H1 (cell line): ENCODE results near the gene GLO1. TPM values are rescaled to one million over a fixed set of nuclear protein-coding genes. Genes with fewer than 3 reads are reported as not detected.

ENCODE experiments used
- CTCF ChIA-PET: fragments of 300-600 bp; sonication (Branson Sonifier 250); formaldehyde crosslinking; loops from one replicate; lab custom pipeline; 2021; ENCODE audit not compliant: partially characterized antibody; lab: Charles Lee
- POLR2A ChIA-PET: fragments of 300-600 bp; sonication (Branson Sonifier 250); formaldehyde crosslinking; loops from one replicate; lab custom pipeline; 2021; ENCODE audit warnings: inconsistent platforms; ENCODE audit not compliant: partially characterized antibody; lab: Charles Lee
- DNase-seq, 2 experiments: peaks; one replicate each; pipeline versions ENCODE4 v3.0.0 to v3.0.0-alpha.2; 2010 to 2022; ENCODE audit warnings: low spot score in 2 of 2, low read depth in 1 of 2, mixed read lengths in 1 of 2
- FAIRE-seq: peaks from 2 replicates; lab custom pipeline; 2011; peaks lifted over from hg19 to GRCh38; lab: Jason Lieb, UNC
- H2AFZ ChIP-seq: 2 replicates; pipeline ENCODE4 v1.8.1; 2012; ENCODE audit warnings: low read length, inconsistent platforms
- H2AK5ac ChIP-seq: 2 replicates; pipeline ENCODE4 v1.6.1; 2013; ENCODE audit warnings: low read depth, low read length
- H2BK120ac ChIP-seq: replicated peaks from 2 replicates; pipeline ENCODE3; 2013; ENCODE audit warnings: low read depth, low read length, inconsistent platforms
- H2BK12ac ChIP-seq: 2 replicates; pipeline ENCODE4 v1.6.1; 2013; ENCODE audit warnings: low read depth, low read length
- H2BK15ac ChIP-seq: 2 replicates; pipeline ENCODE4 v1.6.1; 2013; ENCODE audit warnings: low read length
- H2BK20ac ChIP-seq: 2 replicates; pipeline ENCODE4 v1.6.1; 2013; ENCODE audit warnings: low read length
- H2BK5ac ChIP-seq: 2 replicates; pipeline ENCODE4 v1.6.1; 2013; ENCODE audit warnings: low read depth, low read length
- H3K14ac ChIP-seq: 2 replicates; pipeline ENCODE4 v1.6.1; 2013; ENCODE audit warnings: inconsistent platforms; ENCODE audit not compliant: insufficient read length
- H3K18ac ChIP-seq: 2 replicates; pipeline ENCODE4 v1.6.1; 2013; ENCODE audit warnings: low read length; ENCODE audit errors: extremely low read depth
- H3K23ac ChIP-seq: 2 replicates; pipeline ENCODE4 v1.6.1; 2013; ENCODE audit warnings: inconsistent platforms; ENCODE audit not compliant: insufficient read length
- H3K23me2 ChIP-seq: 2 replicates; pipeline ENCODE4 v1.6.1; 2013; ENCODE audit warnings: low read depth, low read length
- H3K27ac ChIP-seq: 2 replicates; pipeline ENCODE4 v1.6.1; 2011; ENCODE audit warnings: low read depth, low read length, inconsistent platforms
- H3K27me3 ChIP-seq, 4 experiments: replicated peaks in 1 of 4; 1 replicate in 1 of 4; 2 replicates in 3 of 4; pipeline versions ENCODE4 v1.6.1 to v1.8.1; 2011 to 2013; ENCODE audit warnings: low read length in 3 of 4, mild to moderate bottlenecking in 3 of 4, inconsistent platforms in 2 of 4, mixed read lengths in 2 of 4, moderate library complexity in 1 of 4; ENCODE audit not compliant: control insufficient read depth in 3 of 4, insufficient read depth in 3 of 4; ENCODE audit errors: extremely low read depth in 1 of 4
- H3K36me3 ChIP-seq, 4 experiments: 2 replicates each; pipeline versions ENCODE4 v1.6.1 to v1.8.1; 2011 to 2013; ENCODE audit warnings: mild to moderate bottlenecking in 4 of 4, low read length in 3 of 4, moderate library complexity in 2 of 4, control low read depth in 1 of 4, inconsistent platforms in 1 of 4; ENCODE audit not compliant: insufficient read depth in 4 of 4, control insufficient read depth in 2 of 4
- H3K4ac ChIP-seq: replicated peaks from 2 replicates; pipeline ENCODE3; 2013; ENCODE audit warnings: low read length, low read depth, mixed read lengths, inconsistent platforms; ENCODE audit not compliant: insufficient read length
- H3K4me1 ChIP-seq, 4 experiments: replicated peaks in 1 of 4; 1 replicate in 1 of 4; 2 replicates in 3 of 4; pipeline versions ENCODE4 v1.6.1 to v1.8.1; 2011 to 2013; ENCODE audit warnings: low read length in 3 of 4, inconsistent platforms in 2 of 4, mixed read lengths in 1 of 4; ENCODE audit not compliant: insufficient read depth in 4 of 4, control insufficient read depth in 3 of 4
- H3K4me2 ChIP-seq, 2 experiments: 2 replicates each; pipeline versions ENCODE4 v1.6.1 to v1.8.1; 2011 to 2013; ENCODE audit warnings: low read depth in 2 of 2, low read length in 2 of 2, control low read depth in 1 of 2, inconsistent platforms in 1 of 2, mild to moderate bottlenecking in 1 of 2; ENCODE audit not compliant: insufficient read depth in 1 of 2
- H3K4me3 ChIP-seq, 4 experiments: fragments of 200-600, 300-600 bp in 1 of 4; sonication (generic), shearing (Covaris generic), sonication (Bioruptor Twin) in 1 of 4; 2 replicates each; pipeline versions ENCODE4 v1.5.1 to v1.8.1; 2011 to 2016; ENCODE audit warnings: low read length in 4 of 4, low read depth in 3 of 4, control low read depth in 2 of 4, inconsistent platforms in 2 of 4, mild to moderate bottlenecking in 2 of 4, mixed read lengths in 1 of 4, moderate library complexity in 1 of 4; ENCODE audit not compliant: insufficient read depth in 2 of 4; ENCODE audit errors: extremely low read depth in 1 of 4
- H3K56ac ChIP-seq: replicated peaks from 2 replicates; pipeline ENCODE3; 2013; ENCODE audit warnings: low read depth, mild to moderate bottlenecking, mixed read lengths, low read length, inconsistent platforms; ENCODE audit not compliant: insufficient read length
- H3K79me1 ChIP-seq: 2 replicates; pipeline ENCODE4 v1.6.1; 2013; ENCODE audit warnings: low read depth, low read length, control low read depth
- H3K79me2 ChIP-seq, 2 experiments: 2 replicates each; pipeline versions ENCODE4 v1.6.1 to v1.8.1; 2012 to 2013; ENCODE audit warnings: low read length in 2 of 2, mild to moderate bottlenecking in 2 of 2, inconsistent platforms in 1 of 2; ENCODE audit not compliant: insufficient read depth in 2 of 2, control insufficient read depth in 1 of 2
- H3K9ac ChIP-seq, 4 experiments: replicated peaks in 1 of 4; 1 replicate in 1 of 4; 2 replicates in 3 of 4; pipeline versions ENCODE4 v1.6.1 to v1.8.1; 2011 to 2013; ENCODE audit warnings: low read depth in 3 of 4, low read length in 3 of 4, control low read depth in 2 of 4, mild to moderate bottlenecking in 2 of 4, moderate library complexity in 2 of 4, inconsistent platforms in 1 of 4; ENCODE audit errors: extremely low read depth in 1 of 4
- H3K9me3 ChIP-seq, 2 experiments: 2 replicates each; pipeline versions ENCODE4 v1.6.1 to v1.8.1; 2012 to 2013; ENCODE audit warnings: mild to moderate bottlenecking in 2 of 2, moderate library complexity in 2 of 2, control low read depth in 1 of 2, inconsistent platforms in 1 of 2, low read depth in 1 of 2, low read length in 1 of 2, mixed read lengths in 1 of 2; ENCODE audit not compliant: insufficient read depth in 2 of 2
- H4K20me1 ChIP-seq, 2 experiments: replicated peaks in 1 of 2; 2 replicates each; pipeline versions ENCODE3 to v1.8.1; 2011 to 2013; ENCODE audit warnings: inconsistent platforms in 2 of 2, low read length in 2 of 2, mild to moderate bottlenecking in 1 of 2; ENCODE audit not compliant: insufficient read depth in 2 of 2, control insufficient read depth in 1 of 2
- H4K5ac ChIP-seq: 2 replicates; pipeline ENCODE4 v1.6.1; 2013; ENCODE audit warnings: low read length, low read depth, mixed read lengths, inconsistent platforms; ENCODE audit not compliant: insufficient read length
- H4K8ac ChIP-seq: 2 replicates; pipeline ENCODE4 v1.8.0; 2013; ENCODE audit warnings: mild to moderate bottlenecking, moderate library complexity, low read length, inconsistent platforms; ENCODE audit not compliant: insufficient read depth; ENCODE audit errors: extremely low read depth
- H4K91ac ChIP-seq: replicated peaks from 2 replicates; pipeline ENCODE3; 2013; ENCODE audit warnings: low read length, mixed read lengths, inconsistent platforms; ENCODE audit not compliant: insufficient read length
- ASH2L ChIP-seq: fragments of 200-600, 300-600 bp; sonication (generic); IDR thresholded peaks from one replicate; pipeline ENCODE4 v1.7.1; 2017; ENCODE audit warnings: low read length
- CBX5 ChIP-seq: fragments of 300-800, 300-1000 bp; sonication (generic); IDR thresholded peaks from 2 replicates; pipeline ENCODE4 v1.7.1; 2016; ENCODE audit warnings: antibody characterized with exemption, low read length, low read depth
- EZH2 ChIP-seq: fragments of 200-600 bp; sonication (generic); IDR thresholded peaks from 2 replicates; pipeline ENCODE4 v1.7.1; 2012; ENCODE audit warnings: low read depth, mild to moderate bottlenecking, moderate library complexity, low read length, inconsistent platforms; ENCODE audit not compliant: severe bottlenecking
- GTF2F1 ChIP-seq: IDR thresholded peaks from 2 replicates; pipeline ENCODE4 v1.6.1; 2012; ENCODE audit warnings: low read depth, low read length, improper control_type of control experiment, borderline replicate concordance
- HDAC6 ChIP-seq: IDR thresholded peaks from one replicate; pipeline ENCODE4 v1.7.1; 2012; ENCODE audit warnings: low read depth, mild to moderate bottlenecking, inconsistent platforms, low read length, moderate library complexity
- JUND ChIP-seq: IDR thresholded peaks from 2 replicates; pipeline ENCODE4 v1.6.1; 2011; ENCODE audit warnings: mild to moderate bottlenecking, improper control_type of control experiment, low read length
- NANOG ChIP-seq: IDR thresholded peaks from 2 replicates; pipeline ENCODE4 v1.6.1; 2011; ENCODE audit warnings: low read length, low read depth, mild to moderate bottlenecking, inconsistent platforms; ENCODE audit not compliant: insufficient read depth, poor library complexity, severe bottlenecking
- RXRA ChIP-seq: IDR thresholded peaks from 2 replicates; pipeline ENCODE4 v1.6.1; 2011; ENCODE audit warnings: low read depth, mild to moderate bottlenecking, low read length, moderate library complexity; ENCODE audit not compliant: insufficient read depth
- SAP30 ChIP-seq: fragments of 300-600 bp; sonication (generic); IDR thresholded peaks from 2 replicates; pipeline ENCODE4 v1.7.1; 2012; ENCODE audit warnings: low read length, moderate library complexity, mild to moderate bottlenecking, inconsistent platforms; ENCODE audit not compliant: insufficient read depth, insufficient replicate concordance
- SP1 ChIP-seq: IDR thresholded peaks from 2 replicates; pipeline ENCODE4 v1.6.1; 2011; ENCODE audit warnings: low read depth, low read length
- TBP ChIP-seq: IDR thresholded peaks from 2 replicates; pipeline ENCODE4 v1.6.1; 2011; ENCODE audit warnings: low read depth, low read length, improper control_type of control experiment
- TCF12 ChIP-seq: IDR thresholded peaks from 2 replicates; pipeline ENCODE4 v1.6.1; 2011; ENCODE audit warnings: low read depth, mild to moderate bottlenecking, low read length
- ZNF274 ChIP-seq: IDR thresholded peaks from 2 replicates; pipeline ENCODE4 v1.7.0; 2012; ENCODE audit warnings: low read length, borderline replicate concordance; ENCODE audit errors: extremely low read depth
- WGBS, 2 experiments: shearing (Covaris generic) in 1 of 2; methylation state at CpG; one replicate each; pipeline versions ENCODE4 v1.1.6 to v1.1.7; 2013 to 2015; ENCODE audit warnings: low lambda C conversion rate in 2 of 2, mixed read lengths in 2 of 2, inconsistent platforms in 1 of 2, low coverage in 1 of 2, missing lambda C conversion rate in 1 of 2; ENCODE audit not compliant: insufficient replicate concordance in 2 of 2, insufficient coverage in 1 of 2, insufficient read length in 1 of 2; ENCODE audit errors: extremely low coverage in 1 of 2, missing lambda C conversion rate in 1 of 2; 5-methylcytosine and 5-hydroxymethylcytosine counted together
- polyA plus RNA-seq, 7 experiments: library from polyadenylated mRNA; depleted of rRNA in 3 of 7; stranded (reverse) in 5 of 7; unstranded in 2 of 7; fragments of >200 nt in 5 of 7; fragments of 200-250 nt in 2 of 7; gene quantifications; 1 replicate in 5 of 7; 2 replicates in 1 of 7; 4 replicates in 1 of 7; pipeline versions ENCODE4 v1.2.1 to v1.2.3, GENCODE V29; 2011 to 2013; ENCODE audit warnings: missing spikeins in 2 of 7, mixed read lengths in 2 of 7
- total RNA-seq: library from RNA; stranded (reverse); fragmentation: NEBNext Ultra II Directional; extraction: Animal tissue kit (Norgen Biotek cat#: 25700); gene quantifications from 2 replicates; pipeline ENCODE4 v1.2.1, GENCODE V29; 2021
- TF ChIP-seq, protein P1 (sequence below): IDR thresholded peaks from 2 replicates; pipeline ENCODE4 v1.6.1; 2011; ENCODE audit warnings: low read depth, mild to moderate bottlenecking, low read length; ENCODE audit not compliant: insufficient read depth

Gene GLO1
- total and polyA plus RNA-seq, 2 of the 8 experiments (the other 6 are each of a cell fraction or from before 2014, with no cell fraction given), result 104 to 170 TPM

DNA sequence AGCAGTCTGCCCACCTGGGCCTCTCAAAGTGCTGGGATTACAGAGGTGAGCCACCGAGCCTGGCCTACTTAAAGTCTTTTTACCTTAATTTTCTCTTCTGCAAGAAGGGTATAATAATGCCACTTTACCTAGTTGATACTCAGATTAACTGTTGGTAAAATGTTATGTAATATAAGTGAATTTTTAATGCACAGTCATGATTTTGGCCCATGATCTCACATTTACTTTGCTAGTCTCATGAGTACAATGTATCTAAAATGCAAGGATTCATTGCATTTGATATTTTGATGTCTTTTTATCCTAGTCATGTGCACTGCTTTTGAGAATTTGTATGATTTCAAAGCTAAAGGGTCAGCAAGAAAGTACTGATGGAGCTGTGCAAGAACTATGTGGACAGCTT lies 25.3 kb upstream of the GLO1 start:
- Histone ChIP-seq H3K36me3 (no peaks in the 10 kb centered on the region), H4K20me1 (no peaks in the 10 kb centered on the region), H3K23me2 (no peaks in the 10 kb centered on the region), H3K27ac (no peak overlapping the region), H2BK5ac (no peak overlapping the region), H3K56ac (no peak overlapping the region), H3K4ac (no peak overlapping the region), H3K4me2 (no peak overlapping the region), H4K91ac (no peak overlapping the region), H3K9me3 (no peaks in the 10 kb centered on the region), H4K5ac (no peak overlapping the region), H2BK15ac (no peak overlapping the region), H3K4me1 (no peaks in the 10 kb centered on the region), H3K79me2 (no peaks in the 10 kb centered on the region), H3K9ac (no peak overlapping the region), H3K27me3 (no peaks in the 10 kb centered on the region), H3K18ac (no peak overlapping the region), H3K14ac (no peak overlapping the region), H2AK5ac (no peak overlapping the region), H3K79me1 (no peaks in the 10 kb centered on the region), H2BK120ac (no peak overlapping the region), H3K4me3 (no peak overlapping the region), H2AFZ (no peak overlapping the region), H4K8ac (no peak overlapping the region), H2BK12ac (no peak overlapping the region), H3K23ac (no peak overlapping the region), H2BK20ac (no peak overlapping the region)
- 92% methylated on average over 1 of the region's 1 CpG; no CpG with 5 or more reads in 1 of the 2 experiments for WGBS, 2 experiments
- no peak for DNase-seq
- ChIA-PET POLR2A (interaction anchor here (1.4 kb wide), 1 partner anchor 13 kb away, joined by 3 read pairs; no protein-coding TSS in a partner anchor), CTCF (no interaction called here)
- FAIRE-seq, result no peak
- TF ChIP-seq ZNF274 (no peak), ASH2L (no peak), TBP (no peak), EZH2 (no peak), HDAC6 (no peak), SAP30 (no peak), TCF12 (no peak), SP1 (no peak), RXRA (no peak), CBX5 (no peak), NANOG (no peak), JUND (no peak), GTF2F1 (no peak)
- TF ChIP-seq, protein P1, sequence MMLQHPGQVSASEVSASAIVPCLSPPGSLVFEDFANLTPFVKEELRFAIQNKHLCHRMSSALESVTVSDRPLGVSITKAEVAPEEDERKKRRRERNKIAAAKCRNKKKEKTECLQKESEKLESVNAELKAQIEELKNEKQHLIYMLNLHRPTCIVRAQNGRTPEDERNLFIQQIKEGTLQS, result no peak
